SHP77 treated with DMSO at 0.1 percent for 48 hours (cell line): Measurements from ENCODE around the gene OTOP1.
"Not testable (repeated sequence)": the region's sequence is repeated elsewhere in the genome, so short reads cannot be mapped to it uniquely, and the experiment has no call there.

Experiments
- DNase-seq: peaks from one replicate; lab custom pipeline; 2025; lab: John Stamatoyannopoulos, UW

The OTOP1 gene

DNA sequence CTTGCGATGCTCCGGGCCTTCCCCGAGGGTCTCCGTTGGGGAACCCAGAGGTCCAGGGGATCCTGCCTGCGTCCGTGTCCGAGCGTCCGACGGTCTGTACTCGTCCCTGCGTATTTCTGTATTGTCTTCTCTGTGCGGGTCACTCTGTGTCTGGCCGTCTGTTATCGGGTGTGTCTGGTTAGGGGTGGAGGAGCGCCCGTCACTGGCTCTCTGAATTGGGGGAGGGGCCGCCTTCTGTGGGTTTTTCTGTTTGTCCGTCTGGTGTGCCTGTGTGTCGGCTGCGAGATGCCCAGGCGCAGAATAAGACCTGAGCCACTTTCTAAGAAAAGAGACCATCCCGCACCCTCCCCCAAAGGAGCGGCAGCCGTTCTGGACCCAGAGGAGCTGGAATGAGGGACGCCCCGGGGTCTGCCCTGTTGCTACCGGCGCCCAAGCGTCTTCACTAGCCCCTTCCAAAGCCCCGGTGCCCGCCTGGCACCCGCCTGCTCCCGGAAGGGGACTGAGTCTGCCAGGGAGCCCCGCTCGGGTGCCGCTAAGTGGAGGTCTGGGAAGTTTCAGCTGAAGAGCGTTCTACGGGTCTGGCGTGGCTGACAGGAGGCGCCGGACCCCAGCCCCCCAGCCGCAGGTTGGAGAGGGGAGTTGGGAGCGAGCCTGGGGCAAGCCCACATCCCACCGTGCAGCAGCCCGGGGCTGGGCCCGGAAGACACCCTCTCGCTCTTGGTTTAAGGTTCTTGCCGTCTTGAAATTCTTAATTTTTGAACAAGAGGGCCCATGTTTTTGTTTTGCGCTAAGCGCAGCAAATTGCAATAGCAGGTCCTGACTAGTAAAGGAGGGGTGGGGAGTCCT lies 1.0 kb upstream of the OTOP1 start:
- no peak for DNase-seq

DNA sequence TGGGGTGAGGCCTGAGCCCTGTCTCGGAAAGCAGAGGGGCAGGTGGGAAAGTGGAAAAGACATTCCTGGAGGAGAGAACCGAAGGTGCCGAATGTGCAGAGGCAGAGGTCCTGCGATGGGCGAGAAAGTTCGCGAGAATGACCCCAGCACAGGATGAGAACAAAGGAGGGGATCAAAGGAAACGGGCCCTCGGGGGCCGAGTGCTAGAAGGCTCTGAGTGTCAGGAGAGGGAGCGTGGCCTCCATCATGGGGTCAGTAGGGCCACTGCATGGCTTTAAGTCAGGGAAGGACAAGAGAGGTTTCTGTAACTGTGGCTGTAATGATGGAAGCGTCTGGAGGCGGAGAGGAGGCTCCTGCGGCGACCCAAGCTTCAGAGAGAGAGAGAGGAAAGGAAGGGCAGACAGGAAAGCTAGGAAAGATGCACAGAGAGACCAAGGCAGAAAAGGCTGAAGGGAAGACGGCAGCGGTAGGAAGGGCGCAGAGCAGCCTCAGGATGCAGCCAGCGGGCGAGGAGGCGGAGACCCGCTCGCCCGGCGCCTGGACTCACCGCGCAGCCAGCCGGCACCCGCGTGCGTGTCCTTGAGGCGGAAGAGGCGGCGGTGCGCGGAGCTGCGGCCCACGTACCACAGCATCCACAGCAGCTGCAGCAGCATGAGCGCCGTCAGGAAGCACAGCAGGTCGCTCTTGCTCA lies 669 bp downstream of the OTOP1 start:
- DNase-seq: no peak

DNA sequence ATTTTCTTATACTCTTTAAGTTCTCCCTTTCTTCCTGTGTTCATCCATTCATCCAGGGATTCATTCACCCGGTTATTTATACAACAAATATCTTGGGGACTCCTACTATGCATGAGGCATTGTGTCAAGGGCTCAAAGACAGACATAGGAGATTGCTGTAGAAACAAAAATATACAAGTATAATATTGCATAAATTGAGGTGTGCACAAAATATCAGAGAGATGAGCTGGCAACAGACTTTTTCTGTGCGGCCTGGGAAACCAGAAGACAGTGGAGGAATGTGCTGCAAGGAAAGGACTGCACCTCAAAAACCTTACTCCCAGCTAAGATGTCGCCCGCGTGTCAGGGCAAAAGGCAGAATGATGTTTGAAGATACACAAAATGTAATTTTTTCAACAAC lies 9.6 kb downstream of the OTOP1 start:
- no peak for DNase-seq

DNA sequence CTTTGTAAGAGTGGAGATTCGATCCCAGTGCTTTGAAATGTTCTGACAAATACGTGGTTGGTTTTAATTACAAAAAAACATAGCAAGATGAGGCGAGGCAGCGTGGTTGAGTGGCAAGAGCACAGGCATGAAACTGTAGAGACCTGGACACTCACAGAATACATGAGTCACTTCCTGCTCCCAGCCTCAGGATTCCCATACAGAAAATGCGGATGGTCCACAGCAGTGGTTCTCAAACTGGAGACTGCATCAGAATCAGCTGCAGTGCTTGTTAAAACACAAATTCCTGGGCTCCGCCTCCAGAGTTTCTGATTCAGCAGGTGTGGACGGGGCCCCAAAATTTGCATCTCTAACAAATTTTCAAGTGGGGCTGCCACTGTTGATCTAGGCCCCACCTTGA lies 10.1 kb downstream of the OTOP1 start:
- DNase-seq: no peak

DNA sequence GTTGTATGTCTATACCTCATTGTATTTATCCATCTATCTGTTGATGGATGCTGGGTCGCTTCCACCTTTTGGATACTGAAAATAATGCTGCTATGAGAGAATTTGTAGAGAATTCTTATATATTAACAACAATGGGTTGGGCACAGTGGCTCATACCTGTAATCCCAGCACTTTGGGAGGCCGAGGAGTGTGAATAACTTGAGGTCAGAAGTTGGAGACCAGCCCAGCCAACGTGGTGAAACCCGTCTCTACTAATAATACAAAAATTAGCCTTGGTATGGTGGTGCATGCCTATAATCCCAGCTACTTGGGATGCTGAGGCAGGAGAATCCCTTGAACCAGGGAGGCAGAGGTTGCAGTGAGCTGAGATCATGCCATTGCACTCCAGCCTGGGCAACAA lies 13.1 kb downstream of the OTOP1 start:
- DNase-seq: not testable (repeated sequence)

DNA sequence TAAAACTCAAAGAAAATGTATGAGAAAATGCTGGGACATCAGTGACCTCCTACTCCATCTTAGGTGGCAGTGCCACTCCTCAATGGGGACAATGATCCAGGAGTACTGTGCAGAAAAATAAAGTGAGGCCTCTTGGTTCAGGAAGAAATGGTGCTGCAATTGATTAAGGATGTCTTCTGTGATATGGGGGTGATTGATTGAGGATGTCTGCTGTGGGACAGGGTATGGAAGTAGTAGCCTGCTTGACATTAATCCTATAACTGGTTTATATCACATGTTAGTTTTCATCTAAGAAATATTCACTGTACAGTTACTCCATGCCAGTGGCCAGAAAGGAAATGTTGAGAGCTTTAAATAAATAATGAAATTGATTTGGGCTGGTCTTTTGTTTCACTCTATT lies 20.5 kb downstream of the OTOP1 start:
- no peak for DNase-seq

DNA sequence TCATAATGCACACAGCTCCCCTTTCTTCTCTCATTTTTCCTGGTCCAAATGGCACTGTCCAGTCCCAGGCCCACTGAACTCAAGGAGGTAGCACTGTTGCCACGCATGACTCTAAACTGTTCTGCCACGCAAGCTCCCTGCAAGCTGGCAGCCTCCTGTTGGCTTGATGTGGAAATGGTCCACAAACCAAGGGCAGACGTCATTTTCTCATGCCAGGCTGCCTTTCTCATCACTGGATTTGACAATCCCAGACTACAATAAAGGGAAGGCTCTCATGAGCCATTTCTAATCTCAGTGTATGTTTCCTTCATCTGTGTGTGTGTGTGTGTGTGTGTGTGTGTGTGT lies 22.4 kb downstream of the OTOP1 start:
- DNase-seq: no peak

DNA sequence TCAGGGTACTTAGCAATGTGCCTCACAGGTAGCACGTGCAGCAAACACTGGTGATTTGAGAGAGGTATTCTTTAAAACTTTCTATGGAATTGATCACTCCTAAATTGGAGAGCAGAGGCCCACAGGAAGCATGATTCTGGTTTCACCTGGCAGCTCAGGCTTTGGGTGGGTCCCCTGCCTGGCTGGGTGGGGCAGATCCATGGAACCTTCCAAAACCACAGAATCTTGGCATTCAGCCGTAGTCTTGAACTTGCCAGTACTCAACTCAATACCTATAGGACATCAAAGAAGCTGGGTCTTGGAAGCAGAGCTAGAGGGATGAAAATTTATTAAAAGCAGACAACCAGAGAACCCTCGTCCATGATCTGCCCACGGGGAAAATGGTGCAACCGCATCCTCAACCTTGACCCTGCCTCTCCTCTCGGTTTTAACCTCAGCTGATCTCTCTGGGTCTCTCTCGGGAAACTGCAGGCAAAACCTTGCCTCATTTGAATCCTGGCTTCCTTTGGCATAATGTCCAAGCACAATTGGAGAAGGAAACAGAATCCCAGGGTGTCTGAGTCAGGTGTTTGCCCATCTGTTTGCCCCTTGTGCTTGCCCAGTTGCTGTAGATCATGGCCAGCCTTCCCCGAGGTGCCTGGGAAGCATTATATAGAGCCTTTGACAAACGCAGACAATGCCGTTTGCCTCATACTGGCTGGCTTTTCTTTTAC lies 22.9 kb downstream of the OTOP1 start:
- no peak for DNase-seq

DNA sequence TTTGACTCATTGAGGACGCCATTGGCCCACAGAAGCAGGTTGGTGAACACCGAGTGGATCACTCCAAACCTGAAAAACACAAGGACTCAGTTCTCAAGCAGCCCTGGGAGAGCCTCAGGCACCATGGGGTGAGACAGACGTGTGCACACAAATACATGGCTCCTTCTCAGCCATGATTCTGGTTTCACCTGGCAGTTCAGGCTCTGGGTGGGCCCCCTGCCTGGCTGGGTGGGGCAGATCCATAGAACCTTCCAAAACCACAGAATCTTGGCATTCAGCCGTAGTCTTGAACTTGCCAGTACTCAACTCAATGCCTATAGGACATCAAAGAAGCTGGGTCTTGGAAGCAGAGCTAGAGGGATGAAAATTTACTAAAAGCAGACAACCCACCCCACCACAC lies 24.2 kb downstream of the OTOP1 start:
- no peak for DNase-seq

DNA sequence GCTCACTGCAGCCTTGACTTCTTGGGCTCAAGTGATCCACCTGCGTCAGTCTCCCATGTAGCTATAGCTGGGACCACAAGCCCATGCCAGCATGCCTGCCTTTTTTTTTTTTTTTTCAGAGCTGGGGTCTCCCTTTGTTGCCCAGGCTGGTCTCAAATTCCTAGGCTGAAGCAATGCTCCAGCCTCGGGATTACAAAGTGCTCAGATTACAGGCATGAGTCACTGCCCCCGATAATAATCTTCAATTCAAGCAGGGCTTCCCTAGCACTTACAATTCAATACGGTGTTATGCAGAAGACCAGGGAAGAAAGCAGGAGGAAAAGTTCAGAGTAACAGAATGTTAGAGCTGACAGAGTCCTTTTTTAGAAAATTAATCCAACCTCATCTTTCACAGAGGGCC lies 26.1 kb downstream of the OTOP1 start:
- no peak for DNase-seq

DNA sequence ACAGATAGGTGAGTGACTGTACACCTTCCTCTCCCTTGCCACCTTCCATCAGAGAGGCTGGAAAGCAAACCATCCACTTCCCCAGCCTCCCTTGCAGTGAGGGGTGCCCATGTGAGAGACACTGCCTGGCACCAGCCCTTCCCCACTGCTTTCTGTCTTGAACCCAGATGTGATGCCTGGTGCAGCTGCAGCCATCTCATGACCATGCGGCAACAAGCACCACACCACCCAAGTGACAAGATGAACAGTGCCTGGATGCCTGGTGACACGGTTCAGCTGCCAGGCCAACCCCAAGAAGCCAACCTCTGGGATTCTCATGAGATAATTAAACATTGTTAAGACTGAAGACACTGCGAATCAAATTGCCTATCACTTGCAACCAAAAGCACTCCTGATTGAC lies 31.4 kb downstream of the OTOP1 start:
- no peak for DNase-seq

DNA sequence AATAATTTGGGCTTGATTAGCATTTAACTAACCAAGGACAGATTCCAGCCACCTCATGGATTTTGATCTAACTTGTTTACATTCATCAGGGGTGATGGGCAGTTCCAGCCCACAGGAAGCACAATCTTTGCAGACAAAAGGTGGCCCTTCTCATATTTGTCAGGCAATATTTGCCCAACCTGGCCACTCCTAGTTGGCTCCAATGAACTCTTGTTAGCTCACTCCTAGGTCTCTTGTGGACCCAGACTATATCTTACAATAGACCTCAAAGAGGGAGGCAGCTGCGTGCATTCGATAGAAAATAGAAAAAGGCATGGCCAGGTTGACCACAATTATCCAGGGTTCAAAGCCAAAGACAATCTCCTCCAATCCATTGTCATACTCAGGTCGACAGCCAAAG lies 38.2 kb downstream of the OTOP1 start:
- not testable (repeated sequence) for DNase-seq

DNA sequence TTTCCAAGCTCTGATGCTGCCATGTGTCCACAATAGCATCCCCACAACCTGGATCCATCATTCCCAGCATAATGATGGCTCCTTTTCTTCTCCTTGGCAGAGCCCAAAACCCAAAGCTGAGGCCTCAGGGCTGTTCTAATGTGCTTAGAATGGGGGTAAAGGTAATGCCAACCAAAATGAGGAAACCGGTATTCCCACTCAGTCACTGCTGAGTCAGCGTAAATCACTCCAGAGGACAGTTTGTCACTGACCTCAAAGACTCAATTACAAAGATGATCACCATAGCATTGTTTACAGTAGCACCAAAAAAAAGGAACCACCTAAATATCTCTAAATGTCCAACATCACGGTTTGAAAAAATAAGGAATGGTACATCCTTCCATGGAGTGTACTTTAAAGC lies 41.2 kb downstream of the OTOP1 start:
- DNase-seq: no peak

DNA sequence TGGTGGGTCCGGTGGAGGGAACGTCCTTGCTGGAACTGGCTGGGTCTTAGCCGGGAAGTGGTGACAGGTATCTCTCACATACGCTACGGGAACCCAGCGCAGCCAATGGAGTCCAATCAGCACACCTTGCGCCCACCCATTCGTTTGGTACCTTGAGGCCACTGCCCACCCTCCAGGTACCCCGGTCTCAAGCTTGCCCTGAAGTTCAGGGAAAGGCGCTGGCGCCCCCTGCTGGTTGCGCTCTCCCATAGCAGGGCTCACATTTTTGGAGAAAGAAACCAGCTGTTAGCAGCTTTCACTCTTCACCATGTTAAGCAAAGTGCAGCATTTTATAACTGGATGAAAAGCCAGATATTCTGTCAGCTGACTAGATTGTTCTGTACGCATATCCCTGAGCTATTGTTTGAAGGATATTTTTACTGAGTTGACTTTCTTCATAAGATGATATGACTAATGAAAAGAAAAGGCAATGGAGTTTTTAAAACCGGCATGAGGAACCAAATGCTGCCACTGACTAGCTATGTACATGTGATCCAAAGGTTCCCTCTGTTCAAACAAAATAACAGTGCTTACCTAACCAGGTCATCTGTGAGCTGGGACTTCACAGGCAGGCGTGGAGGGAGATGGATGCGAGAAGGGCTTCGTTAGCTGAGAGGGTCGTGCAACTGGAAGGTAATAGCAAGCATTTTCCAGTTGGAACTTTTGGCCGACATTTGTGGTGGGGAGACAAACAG lies 43.7 kb downstream of the OTOP1 start:
- no peak for DNase-seq

DNA sequence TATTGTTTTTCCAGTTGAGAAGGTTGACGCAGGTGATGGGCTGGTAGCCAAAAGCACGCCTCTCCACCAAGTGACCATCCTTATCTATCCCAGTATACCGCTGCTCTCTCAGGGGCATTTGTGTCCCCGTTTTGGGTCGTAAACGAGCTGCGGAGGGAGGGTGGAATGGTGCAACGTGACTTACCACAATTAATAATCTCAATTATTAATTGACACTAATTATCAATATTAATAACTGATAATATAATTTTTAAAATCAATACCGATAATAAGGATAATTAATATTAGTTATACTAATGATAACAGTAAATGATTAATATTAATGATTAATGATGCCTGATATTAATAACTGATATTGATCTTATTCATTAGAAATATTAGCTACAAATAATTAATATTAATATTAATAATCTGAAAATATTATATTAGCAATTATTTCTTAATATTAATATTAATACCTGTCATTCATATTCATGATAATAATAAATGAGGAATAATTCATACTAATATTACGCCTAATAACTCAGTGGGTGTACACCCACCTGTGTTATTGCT lies 56.1 kb downstream of the OTOP1 start:
- no peak for DNase-seq

DNA sequence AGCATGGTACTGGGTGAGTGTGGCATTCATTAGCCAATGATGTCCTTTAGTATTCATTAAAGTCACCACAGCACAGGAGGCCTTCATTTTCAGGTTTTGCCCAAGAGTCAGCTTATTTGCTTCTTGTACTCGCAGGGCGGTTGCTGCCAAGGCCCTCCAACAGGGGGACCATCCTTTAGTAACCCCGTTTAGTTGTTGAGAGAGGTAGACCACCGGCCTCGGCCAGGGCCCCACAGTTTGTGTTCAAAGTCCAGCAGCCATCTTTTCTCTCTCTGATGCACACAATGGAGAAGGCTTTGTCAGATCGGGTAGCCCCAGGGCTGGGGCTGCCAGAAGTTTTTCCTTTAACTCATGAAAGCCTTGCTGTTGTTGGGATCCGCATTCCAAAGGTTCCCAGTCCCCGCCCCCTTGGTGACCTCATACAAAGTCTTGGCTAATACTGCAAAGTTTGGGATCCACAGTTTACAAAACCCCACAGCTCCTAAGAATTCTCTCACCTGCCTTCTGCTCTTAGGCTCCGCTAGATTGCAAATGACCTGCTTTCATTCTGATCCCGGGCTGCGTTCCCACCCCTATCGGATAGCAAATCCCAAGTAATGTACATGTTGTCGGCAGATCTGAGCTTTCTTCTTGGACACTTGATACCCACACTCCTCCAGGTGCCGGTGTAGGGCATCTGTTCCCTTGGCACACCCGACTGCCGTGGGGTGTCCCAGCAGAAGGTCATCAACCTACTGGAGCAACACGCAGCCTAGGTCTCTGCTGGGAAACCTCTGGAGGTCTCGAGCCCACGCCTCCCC lies 58.5 kb downstream of the OTOP1 start:
- not testable (repeated sequence) for DNase-seq

DNA sequence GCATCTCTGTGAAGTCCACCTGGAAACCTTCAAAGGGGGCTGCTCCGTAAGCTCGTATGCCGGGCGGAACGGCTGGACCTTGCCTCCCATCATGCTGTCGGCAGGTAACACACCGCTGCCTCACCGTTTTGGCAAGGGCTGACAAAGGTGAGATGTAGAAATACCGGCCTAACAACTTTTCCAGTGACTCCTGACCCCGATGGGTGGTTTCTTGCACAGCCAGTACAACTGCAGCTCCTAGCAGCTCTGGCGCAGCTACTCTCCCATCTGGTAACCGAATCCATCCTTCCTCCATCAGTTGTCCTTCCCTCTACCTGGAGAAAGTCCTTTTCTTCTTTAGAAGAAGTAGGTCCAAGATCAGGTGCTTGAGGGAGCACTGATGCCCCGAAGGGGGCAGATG lies 59.7 kb downstream of the OTOP1 start:
- DNase-seq: not testable (repeated sequence)

DNA sequence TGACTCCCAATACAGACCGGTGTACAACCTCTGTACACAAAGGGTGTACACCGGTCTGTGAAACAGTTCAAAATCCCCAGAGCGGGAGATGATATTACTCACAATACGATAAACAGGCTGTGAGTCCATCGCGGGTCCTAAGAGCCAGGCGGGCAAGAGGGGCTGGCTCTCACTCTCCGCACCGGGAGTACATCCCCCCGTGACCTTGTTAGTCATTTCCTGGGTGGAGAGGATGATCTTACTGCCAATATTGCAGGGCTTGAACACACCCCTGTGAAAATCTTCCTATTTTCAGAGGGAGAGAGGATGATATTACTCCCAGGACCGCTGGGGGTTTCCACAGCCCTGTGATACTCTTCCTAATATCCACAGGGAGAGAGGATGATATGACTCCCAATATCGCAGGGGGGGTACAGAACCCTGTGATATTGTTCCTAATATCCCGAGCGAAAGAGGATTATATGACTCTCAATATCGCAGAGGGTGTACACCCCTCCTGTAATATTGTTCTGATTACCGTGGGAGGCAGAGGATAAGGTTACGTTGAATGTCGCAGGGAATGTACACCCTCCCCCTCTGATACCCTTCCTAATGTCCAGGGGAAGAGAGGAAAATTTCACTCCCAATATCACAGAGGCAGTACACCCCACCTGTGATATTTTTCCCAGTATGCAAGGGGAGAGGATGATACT lies 60.9 kb downstream of the OTOP1 start:
- not testable (repeated sequence) for DNase-seq

DNA sequence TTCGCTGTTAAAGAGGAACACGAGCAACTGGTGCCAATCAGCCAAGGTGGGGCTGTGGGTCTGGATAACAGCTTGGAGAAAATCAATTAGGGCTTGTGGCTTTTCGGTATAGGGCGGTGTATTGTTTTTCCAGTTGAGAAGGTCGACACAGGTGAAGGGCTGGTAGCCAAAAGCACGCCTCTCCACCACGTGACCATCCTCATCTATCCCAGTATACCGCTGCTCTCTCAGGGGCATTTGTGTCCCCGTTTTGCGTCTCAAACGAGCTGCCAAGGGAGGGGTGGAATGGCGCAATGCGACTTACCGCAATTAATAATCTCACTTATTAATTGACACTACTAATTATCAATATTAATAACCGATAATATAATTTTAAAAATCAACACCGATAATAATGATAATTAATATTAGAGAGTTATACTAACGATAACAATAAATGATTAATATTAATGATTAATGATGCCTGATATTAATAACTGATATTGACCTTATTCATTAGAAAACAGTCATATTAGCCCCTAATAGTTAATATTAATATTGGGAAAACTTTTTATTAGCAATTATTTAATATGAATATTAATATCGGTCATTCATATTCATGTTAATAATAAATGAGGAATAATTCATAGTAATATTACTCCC lies 62.1 kb downstream of the OTOP1 start:
- not testable (repeated sequence) for DNase-seq

DNA sequence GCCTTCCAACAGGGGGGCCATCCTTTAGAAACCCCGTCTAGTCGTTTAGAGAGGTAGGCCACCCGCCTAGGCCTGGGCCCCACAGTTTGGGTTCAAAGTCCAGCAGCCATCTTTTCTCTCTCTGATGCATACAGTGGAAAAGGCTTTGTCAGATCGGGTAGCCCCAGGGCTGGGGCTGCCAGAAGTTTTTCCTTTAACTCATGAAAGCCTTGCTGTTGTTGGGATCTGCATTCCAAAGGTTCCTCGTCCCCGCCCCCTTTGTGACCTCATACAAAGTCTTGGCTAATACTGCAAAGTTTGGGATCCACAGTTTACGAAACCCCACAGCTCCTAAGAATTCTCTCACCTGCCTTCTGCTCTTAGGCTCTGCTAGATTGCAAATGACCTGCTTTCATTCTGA lies 64.5 kb downstream of the OTOP1 start:
- DNase-seq: not testable (repeated sequence)
